ENCODE results near the gene TMEM39A.

- no peak for TF ChIP-seq POLR2AphosphoS5 (IDR thresholded peaks at IDR 0.05)
- TF ChIP-seq, protein P1, sequence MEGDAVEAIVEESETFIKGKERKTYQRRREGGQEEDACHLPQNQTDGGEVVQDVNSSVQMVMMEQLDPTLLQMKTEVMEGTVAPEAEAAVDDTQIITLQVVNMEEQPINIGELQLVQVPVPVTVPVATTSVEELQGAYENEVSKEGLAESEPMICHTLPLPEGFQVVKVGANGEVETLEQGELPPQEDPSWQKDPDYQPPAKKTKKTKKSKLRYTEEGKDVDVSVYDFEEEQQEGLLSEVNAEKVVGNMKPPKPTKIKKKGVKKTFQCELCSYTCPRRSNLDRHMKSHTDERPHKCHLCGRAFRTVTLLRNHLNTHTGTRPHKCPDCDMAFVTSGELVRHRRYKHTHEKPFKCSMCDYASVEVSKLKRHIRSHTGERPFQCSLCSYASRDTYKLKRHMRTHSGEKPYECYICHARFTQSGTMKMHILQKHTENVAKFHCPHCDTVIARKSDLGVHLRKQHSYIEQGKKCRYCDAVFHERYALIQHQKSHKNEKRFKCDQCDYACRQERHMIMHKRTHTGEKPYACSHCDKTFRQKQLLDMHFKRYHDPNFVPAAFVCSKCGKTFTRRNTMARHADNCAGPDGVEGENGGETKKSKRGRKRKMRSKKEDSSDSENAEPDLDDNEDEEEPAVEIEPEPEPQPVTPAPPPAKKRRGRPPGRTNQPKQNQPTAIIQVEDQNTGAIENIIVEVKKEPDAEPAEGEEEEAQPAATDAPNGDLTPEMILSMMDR (IDR thresholded peaks at IDR 0.05) = no peak
- TF ChIP-seq POLR2A (IDR thresholded peaks at IDR 0.05) = no peak
- TF ChIP-seq EP300 (IDR thresholded peaks at IDR 0.05) = no peak
Observed at GRCh38 chr3:119418641-119419040, 44.8 kb downstream of the TMEM39A start.
